Measurements from ENCODE around the gene PATZ1.

Gene PATZ1

GRCh38 chr22:31344256-31344577, 1.9 kb downstream of the PATZ1 start:
- in situ Hi-C loops (cut with HindIII; ENCODE audit: low sequenced_read_pairs) = no loop called here

GRCh38 chr22:31343235-31344191, 2.6 kb downstream of the PATZ1 start:
- in situ Hi-C loops (cut with HindIII; ENCODE audit: low sequenced_read_pairs) = no loop called here

GRCh38 chr22:31342389-31343140, 3.6 kb downstream of the PATZ1 start:
- in situ Hi-C loops (cut with HindIII; ENCODE audit: low sequenced_read_pairs) = no loop called here

GRCh38 chr22:31341386-31342088, 4.6 kb downstream of the PATZ1 start:
- in situ Hi-C loops (cut with HindIII; ENCODE audit: low sequenced_read_pairs) = no loop called here

- in situ Hi-C loops (cut with HindIII; ENCODE audit: low sequenced_read_pairs) = no loop called here
Observed at GRCh38 chr22:31340765-31341247, 5.3 kb downstream of the PATZ1 start.

- in situ Hi-C loops (cut with HindIII; ENCODE audit: low sequenced_read_pairs) = no loop called here
Observed at GRCh38 chr22:31340360-31340759, 5.8 kb downstream of the PATZ1 start.

- in situ Hi-C loops (cut with HindIII; ENCODE audit: low sequenced_read_pairs) = loop anchor here (5.0 kb wide), 1 partner anchor 58 kb away; the partner anchor contains the start of gene DRG1
Observed at GRCh38 chr22:31339148-31339832, 6.9 kb downstream of the PATZ1 start.

- in situ Hi-C loops (cut with HindIII; ENCODE audit: low sequenced_read_pairs) = loop anchor here (5.0 kb wide), 1 partner anchor 60 kb away; the partner anchor contains the start of gene DRG1
Observed at GRCh38 chr22:31337178-31337577, 9.0 kb downstream of the PATZ1 start.

GRCh38 chr22:31334329-31334728, 11.8 kb downstream of the PATZ1 start:
- in situ Hi-C loops (cut with HindIII; ENCODE audit: low sequenced_read_pairs) = loop anchor here (5.0 kb wide), 1 partner anchor 217 kb away; no protein-coding TSS in a partner anchor

GRCh38 chr22:31333641-31334040, 12.5 kb downstream of the PATZ1 start:
- in situ Hi-C loops (cut with HindIII; ENCODE audit: low sequenced_read_pairs) = loop anchor here (5.0 kb wide), 1 partner anchor 216 kb away; no protein-coding TSS in a partner anchor

- in situ Hi-C loops (cut with HindIII; ENCODE audit: low sequenced_read_pairs) = loop anchor here (5.0 kb wide), 1 partner anchor 216 kb away; no protein-coding TSS in a partner anchor
Observed at GRCh38 chr22:31332886-31333285, 13.3 kb downstream of the PATZ1 start.

- in situ Hi-C loops (cut with HindIII; ENCODE audit: low sequenced_read_pairs) = loop anchor here (5.0 kb wide), 1 partner anchor 215 kb away; no protein-coding TSS in a partner anchor
Observed at GRCh38 chr22:31332010-31332409, 14.1 kb downstream of the PATZ1 start.

GRCh38 chr22:31329453-31330215, 16.5 kb downstream of the PATZ1 start:
- in situ Hi-C loops (cut with HindIII; ENCODE audit: low sequenced_read_pairs) = loop anchor here (5.0 kb wide), 1 partner anchor 212 kb away; no protein-coding TSS in a partner anchor

GRCh38 chr22:31329029-31329428, 17.1 kb downstream of the PATZ1 start:
- in situ Hi-C loops (cut with HindIII; ENCODE audit: low sequenced_read_pairs) = no loop called here

- in situ Hi-C loops (cut with HindIII; ENCODE audit: low sequenced_read_pairs) = no loop called here
Observed at GRCh38 chr22:31328544-31328960, 17.6 kb downstream of the PATZ1 start.

GRCh38 chr22:31327806-31328543, 18.2 kb downstream of the PATZ1 start:
- in situ Hi-C loops (cut with HindIII; ENCODE audit: low sequenced_read_pairs) = no loop called here

- in situ Hi-C loops (cut with HindIII; ENCODE audit: low sequenced_read_pairs) = no loop called here
Observed at GRCh38 chr22:31326877-31327276, 19.3 kb downstream of the PATZ1 start.
